Measurements from ENCODE around the gene RNF220.

GRCh38 chr1:44442791-44443190 is 37.7 kb downstream of the RNF220 start:
- TF ChIP-seq EZH2 (IDR thresholded peaks at IDR 0.05; ENCODE audit: low read length, unreplicated experiment) (no peak), CTCF (conservative IDR thresholded peaks at IDR 0.05; ENCODE audit: low read depth, low read length) (no peak)
